A673 (cell line): ENCODE data around the gene COL4A6.

Experiments
- CTCF ChIP-seq: fragments of 300-800, 200-600 bp; sonication (generic); conservative IDR thresholded peaks from 2 replicates; pipeline ENCODE4 v1.5.1; 2017; ENCODE audit warnings: low read depth, mild to moderate bottlenecking, antibody characterized with exemption, low read length, moderate library complexity, mixed read lengths
- EZH2 ChIP-seq: fragments of 200-600 bp; sonication (generic); IDR thresholded peaks from 2 replicates; pipeline ENCODE4 v1.6.1; 2017; ENCODE audit warnings: borderline replicate concordance, low read depth, mild to moderate bottlenecking, mixed read lengths, antibody characterized with exemption, low read length; ENCODE audit not compliant: poor library complexity, severe bottlenecking

- TF ChIP-seq EZH2 (no peak), CTCF (no peak)
Measured at GRCh38 chrX:108332281-108332680, 105.9 kb downstream of the COL4A6 start.
